Keratinocyte (primary cell): Measurements from ENCODE around the gene SUSD4. TPM values are rescaled to one million over a fixed set of nuclear protein-coding genes. Genes with fewer than 3 reads are reported as not detected.

Experiments used
- DNase-seq: peaks from one replicate; pipeline ENCODE4 v3.0.0-alpha.2; 2011; ENCODE audit warnings: low read depth, missing footprints, low spot score
- FAIRE-seq: peaks from 2 replicates; lab custom pipeline; 2011; peaks lifted over from hg19 to GRCh38; lab: Jason Lieb, UNC
- H2AFZ ChIP-seq: 2 replicates; pipeline ENCODE4 v1.6.0; 2012; ENCODE audit warnings: low read length, control low read depth, inconsistent platforms; ENCODE audit not compliant: control insufficient read depth
- H3K27ac ChIP-seq: 2 replicates; pipeline ENCODE4 v1.5.1; 2011; ENCODE audit warnings: low read length; ENCODE audit not compliant: control insufficient read depth, insufficient read depth
- H3K27me3 ChIP-seq: 3 replicates; pipeline ENCODE4 v1.6.0; 2011; ENCODE audit warnings: low read length; ENCODE audit not compliant: control insufficient read depth, insufficient read depth; ENCODE audit errors: extremely low read depth
- H3K36me3 ChIP-seq, 2 experiments: 2 replicates in 1 of 2; 3 replicates in 1 of 2; pipeline ENCODE4 v1.5.1; 2011; ENCODE audit warnings: low read length in 2 of 2, mild to moderate bottlenecking in 1 of 2; ENCODE audit not compliant: control insufficient read depth in 2 of 2, insufficient read depth in 2 of 2; ENCODE audit errors: extremely low read depth in 1 of 2
- H3K4me1 ChIP-seq: 3 replicates; pipeline ENCODE4 v1.5.1; 2011; ENCODE audit warnings: low read length; ENCODE audit not compliant: control insufficient read depth, insufficient read depth; ENCODE audit errors: extremely low read depth
- H3K4me2 ChIP-seq: 3 replicates; pipeline ENCODE4 v1.6.0; 2011; ENCODE audit warnings: low read depth, low read length; ENCODE audit not compliant: control insufficient read depth, insufficient read depth; ENCODE audit errors: extremely low read depth
- H3K4me3 ChIP-seq, 3 experiments: fragments of 200-600 bp in 1 of 3; sonication (generic) in 1 of 3; 2 replicates in 2 of 3; 3 replicates in 1 of 3; pipeline ENCODE4 v1.5.1; 2011 to 2016; ENCODE audit warnings: low read length in 3 of 3, mild to moderate bottlenecking in 3 of 3, control low read depth in 2 of 3, inconsistent platforms in 1 of 3, low read depth in 1 of 3, mixed read lengths in 1 of 3, mixed run types in 1 of 3, moderate library complexity in 1 of 3; ENCODE audit not compliant: control insufficient read depth in 2 of 3, insufficient read depth in 2 of 3; ENCODE audit errors: extremely low read depth in 1 of 3
- H3K79me2 ChIP-seq: 2 replicates; pipeline ENCODE4 v1.6.0; 2012; ENCODE audit warnings: low read length; ENCODE audit not compliant: control insufficient read depth, insufficient read depth
- H3K9ac ChIP-seq: 3 replicates; pipeline ENCODE4 v1.6.0; 2011; ENCODE audit warnings: low read length; ENCODE audit not compliant: control insufficient read depth, insufficient read depth; ENCODE audit errors: extremely low read depth
- H3K9me1 ChIP-seq: 3 replicates; pipeline ENCODE4 v1.6.0; 2011; ENCODE audit warnings: low read length; ENCODE audit not compliant: control insufficient read depth, insufficient read depth; ENCODE audit errors: extremely low read depth
- H3K9me3 ChIP-seq: 2 replicates; pipeline ENCODE4 v1.5.1; 2012; ENCODE audit warnings: low read depth, low read length; ENCODE audit not compliant: control insufficient read depth
- H4K20me1 ChIP-seq: 3 replicates; pipeline ENCODE4 v1.6.0; 2011; ENCODE audit warnings: low read length; ENCODE audit not compliant: control insufficient read depth, insufficient read depth; ENCODE audit errors: extremely low read depth
- EZH2 ChIP-seq: IDR thresholded peaks from one replicate; pipeline ENCODE4 v1.6.1; 2012; ENCODE audit warnings: inconsistent platforms, mild to moderate bottlenecking, low read length, moderate library complexity
- dilution Hi-C: fragments of 300-500 bp; cut with MboI; formaldehyde crosslinking; loops from one replicate; pipeline ENCODE4 v1.7.0; 2020; ENCODE audit warnings: low sequenced_read_pairs; ENCODE audit not compliant: extremely low pct_ligation_motif_present
- polyA plus RNA-seq, 5 experiments: library from polyadenylated mRNA; depleted of rRNA in 3 of 5; stranded (reverse) in 3 of 5; stranded (forward) in 1 of 5; unstranded in 1 of 5; fragments of >200 nt; gene quantifications; 1 replicate in 1 of 5; 2 replicates in 3 of 5; 3 replicates in 1 of 5; pipeline versions ENCODE4 v1.2.1 to v1.2.3, GENCODE V29; 2011 to 2012; ENCODE audit warnings: missing spikeins in 2 of 5, low read depth in 1 of 5, low replicate concordance in 1 of 5
- TF ChIP-seq, protein P1 (sequence below), 3 experiments: IDR thresholded peaks in 1 of 3; conservative IDR thresholded peaks in 1 of 3; optimal IDR thresholded peaks in 1 of 3; 2 replicates in 2 of 3; 3 replicates in 1 of 3; pipeline versions ENCODE3 to v1.5.1; 2011; ENCODE audit warnings: low read length in 3 of 3, mild to moderate bottlenecking in 3 of 3, moderate library complexity in 2 of 3, control low read depth in 1 of 3, inconsistent platforms in 1 of 3; ENCODE audit not compliant: insufficient read depth in 2 of 3; ENCODE audit errors: extremely low read depth in 1 of 3

Gene SUSD4
- polyA plus RNA-seq, 1 donor (not counting 4 experiments of a cell fraction or from before 2014, with no cell fraction given), result 1.6 TPM

DNA sequence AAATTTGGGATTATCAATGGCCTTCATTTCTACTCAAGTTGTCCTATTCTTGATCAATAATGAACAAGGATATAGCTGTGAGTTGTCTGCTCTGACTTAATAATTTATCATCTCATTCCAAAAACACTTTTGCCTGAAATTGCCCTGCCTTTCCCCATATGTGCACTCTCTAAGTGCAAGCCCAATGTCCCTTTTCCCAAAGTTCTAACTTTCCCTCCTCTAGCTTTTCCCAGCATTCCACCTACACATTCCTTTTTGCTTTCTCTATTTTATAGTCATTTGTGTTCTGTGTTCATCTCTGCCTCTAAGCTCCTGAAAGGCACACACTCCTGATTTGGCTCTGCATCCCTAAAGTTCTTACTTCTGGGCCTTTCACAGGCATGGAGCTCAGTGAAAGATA, 34.7 kb downstream of the SUSD4 start:
- H3K27ac ChIP-seq, result no peak overlapping the region
- no peaks in the 10 kb centered on the region for H3K27me3 ChIP-seq
- H3K9me1 ChIP-seq, result no peaks in the 10 kb centered on the region
- no peaks in the 10 kb centered on the region for H3K79me2 ChIP-seq
- H3K36me3 ChIP-seq, result no peaks in the 10 kb centered on the region
- H3K4me3 ChIP-seq, result no peak overlapping the region
- no peak for FAIRE-seq
- H3K9me3 ChIP-seq, result no peaks in the 10 kb centered on the region
- DNase-seq, result no peak
- H2AFZ ChIP-seq, result no peak overlapping the region
- H3K9ac ChIP-seq, result no peak overlapping the region
- H3K4me2 ChIP-seq, result no peak overlapping the region
- no peaks in the 10 kb centered on the region for H4K20me1 ChIP-seq
- TF ChIP-seq EZH2, result no peak
- TF ChIP-seq, protein P1, sequence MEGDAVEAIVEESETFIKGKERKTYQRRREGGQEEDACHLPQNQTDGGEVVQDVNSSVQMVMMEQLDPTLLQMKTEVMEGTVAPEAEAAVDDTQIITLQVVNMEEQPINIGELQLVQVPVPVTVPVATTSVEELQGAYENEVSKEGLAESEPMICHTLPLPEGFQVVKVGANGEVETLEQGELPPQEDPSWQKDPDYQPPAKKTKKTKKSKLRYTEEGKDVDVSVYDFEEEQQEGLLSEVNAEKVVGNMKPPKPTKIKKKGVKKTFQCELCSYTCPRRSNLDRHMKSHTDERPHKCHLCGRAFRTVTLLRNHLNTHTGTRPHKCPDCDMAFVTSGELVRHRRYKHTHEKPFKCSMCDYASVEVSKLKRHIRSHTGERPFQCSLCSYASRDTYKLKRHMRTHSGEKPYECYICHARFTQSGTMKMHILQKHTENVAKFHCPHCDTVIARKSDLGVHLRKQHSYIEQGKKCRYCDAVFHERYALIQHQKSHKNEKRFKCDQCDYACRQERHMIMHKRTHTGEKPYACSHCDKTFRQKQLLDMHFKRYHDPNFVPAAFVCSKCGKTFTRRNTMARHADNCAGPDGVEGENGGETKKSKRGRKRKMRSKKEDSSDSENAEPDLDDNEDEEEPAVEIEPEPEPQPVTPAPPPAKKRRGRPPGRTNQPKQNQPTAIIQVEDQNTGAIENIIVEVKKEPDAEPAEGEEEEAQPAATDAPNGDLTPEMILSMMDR (optimal IDR thresholded peaks at IDR 0.05 in 1 of 3, IDR thresholded peaks at IDR 0.05 in 1 of 3, conservative IDR thresholded peaks at IDR 0.05 in 1 of 3; ENCODE audit: extremely low read depth in 1 of 3, insufficient read depth in 2 of 3, low read length in 3 of 3), result no peak
- H3K4me1 ChIP-seq, result peaks cover 29% of the 10 kb centered on the region
- dilution Hi-C loops, result no loop called here

DNA sequence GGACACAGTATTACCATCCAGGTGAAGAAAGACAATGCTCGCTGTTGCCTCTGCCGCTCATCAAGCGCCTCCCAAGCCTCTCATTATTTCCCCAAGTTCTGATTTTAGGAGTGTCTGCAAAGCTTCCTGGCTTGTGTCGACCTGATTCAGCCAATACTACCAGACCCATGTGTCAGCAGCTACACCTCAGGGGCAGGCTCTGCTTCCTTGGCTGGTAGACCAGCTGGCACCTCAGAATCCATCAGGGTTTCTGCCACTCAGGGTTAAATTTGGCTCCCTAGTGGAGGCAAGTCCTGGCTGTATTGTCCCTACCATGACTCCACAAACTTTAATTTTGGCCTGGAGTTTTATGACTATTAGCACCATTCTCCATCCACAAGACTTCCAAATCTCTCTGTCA, 35.4 kb downstream of the SUSD4 start:
- H3K79me2 ChIP-seq, result no peaks in the 10 kb centered on the region
- H3K36me3 ChIP-seq, result no peaks in the 10 kb centered on the region
- H3K4me2 ChIP-seq, result peak overlapping the region; percentile 23
- H3K9me1 ChIP-seq, result no peaks in the 10 kb centered on the region
- no peaks in the 10 kb centered on the region for H4K20me1 ChIP-seq
- no peaks in the 10 kb centered on the region for H3K9me3 ChIP-seq
- H3K27ac ChIP-seq, result no peak overlapping the region
- no peak overlapping the region for H2AFZ ChIP-seq
- no peak overlapping the region for H3K9ac ChIP-seq
- peak; percentile 67 for FAIRE-seq
- dilution Hi-C loops, result no loop called here
- no peaks in the 10 kb centered on the region for H3K27me3 ChIP-seq
- H3K4me1 ChIP-seq, result peaks cover 29% of the 10 kb centered on the region
- H3K4me3 ChIP-seq, result no peak overlapping the region
- DNase-seq, result no peak
- no peak for TF ChIP-seq EZH2
- TF ChIP-seq, protein P1 (optimal IDR thresholded peaks at IDR 0.05 in 1 of 3, IDR thresholded peaks at IDR 0.05 in 1 of 3, conservative IDR thresholded peaks at IDR 0.05 in 1 of 3; ENCODE audit: extremely low read depth in 1 of 3, insufficient read depth in 2 of 3, low read length in 3 of 3), result no peak
